HCT116 (cell line): ENCODE measurements around the gene XPNPEP3. TPM values are rescaled to one million over a fixed set of nuclear protein-coding genes. Genes with fewer than 3 reads are reported as not detected.

Source experiments
- ATAC-seq: fragments of 200-7000 bp; cut with Tn5 transposase; 2 replicates; pipeline ENCODE4 v1.9.1; 2020; ENCODE audit warnings: mild to moderate bottlenecking, moderate library complexity
- BruUV-seq: library from RNA; stranded (reverse); fragments of 400-500 nt; replicated peaks from 2 replicates; lab custom pipeline; 2021; lab: Mats Ljungman, UMichigan
- CTCF ChIA-PET: fragments of 300-600 bp; sonication (Branson Sonifier 250); formaldehyde crosslinking; loops from one replicate; lab custom pipeline; 2021; ENCODE audit warnings: antibody characterized with exemption; lab: Charles Lee
- POLR2A ChIA-PET: fragments of 300-600, 350-600 bp; sonication (Branson Sonifier 250); formaldehyde crosslinking; loops from one replicate; lab custom pipeline; 2021; ENCODE audit warnings: antibody characterized with exemption; lab: Charles Lee
- RAD21 ChIA-PET, 2 experiments: fragments of 300-600 bp; sonication (Branson Sonifier 250); formaldehyde crosslinking; loops; one replicate each; lab custom pipeline; 2023; ENCODE audit warnings: low total read pairs in 2 of 2; ENCODE audit not compliant: uncharacterized antibody in 2 of 2, unreplicated experiment in 2 of 2, low non-redundant PET in 1 of 2; lab: Charles Lee
- DNase-seq: peaks from one replicate; pipeline ENCODE4 v3.0.0-alpha.2; 2010; ENCODE audit warnings: low read depth, low spot score
- H2AFZ ChIP-seq: fragments of 200-600 bp; shearing (Covaris generic), sonication (generic); 2 replicates; pipeline ENCODE4 v1.6.1; 2017; ENCODE audit warnings: low read depth, mixed run types, mixed read lengths, antibody characterized with exemption, low read length; ENCODE audit not compliant: poor library complexity, severe bottlenecking
- H3K27ac ChIP-seq: 2 replicates; pipeline ENCODE4 v1.5.1; 2012; ENCODE audit warnings: low read depth, low read length
- H3K27me3 ChIP-seq: fragments of 200-600 bp; sonication (generic); 2 replicates; pipeline ENCODE4 v1.6.1; 2016; ENCODE audit warnings: mixed run types, low read length, mixed read lengths; ENCODE audit not compliant: insufficient read depth
- H3K36me3 ChIP-seq, 2 experiments: fragments of 200-500 bp in 1 of 2; fragments of 200-600 bp in 1 of 2; sonication (Bioruptor generic) in 1 of 2; sonication (generic) in 1 of 2; 2 replicates each; pipeline versions ENCODE4 v1.5.1 to v1.6.1; 2014 to 2016; ENCODE audit warnings: low read length in 2 of 2, inconsistent platforms in 1 of 2, mixed read lengths in 1 of 2, mixed run types in 1 of 2; ENCODE audit not compliant: insufficient read depth in 2 of 2, control insufficient read depth in 1 of 2
- H3K4me1 ChIP-seq, 2 experiments: fragments of 200-600 bp in 1 of 2; sonication (generic) in 1 of 2; 2 replicates each; pipeline versions ENCODE4 v1.5.1 to v1.6.1; 2012 to 2017; ENCODE audit warnings: low read length in 2 of 2, inconsistent platforms in 1 of 2, mild to moderate bottlenecking in 1 of 2, mixed read lengths in 1 of 2, mixed run types in 1 of 2, moderate library complexity in 1 of 2; ENCODE audit not compliant: insufficient read depth in 2 of 2, control insufficient read depth in 1 of 2
- H3K4me2 ChIP-seq: fragments of 200-600 bp; sonication (generic); 2 replicates; pipeline ENCODE4 v1.6.1; 2017; ENCODE audit warnings: mixed run types, low read length, mixed read lengths
- H3K4me3 ChIP-seq, 2 experiments: fragments of 200-600 bp in 1 of 2; sonication (generic) in 1 of 2; replicated peaks in 1 of 2; 2 replicates each; pipeline ENCODE4 v1.5.1; 2011 to 2016; ENCODE audit warnings: low read length in 2 of 2, control low read depth in 1 of 2, low read depth in 1 of 2, mild to moderate bottlenecking in 1 of 2, mixed read lengths in 1 of 2, mixed run types in 1 of 2
- H3K79me2 ChIP-seq: fragments of 200-600 bp; sonication (generic); 2 replicates; pipeline ENCODE4 v1.6.1; 2017; ENCODE audit warnings: mild to moderate bottlenecking, mixed run types, low read length, moderate library complexity, mixed read lengths; ENCODE audit not compliant: insufficient read depth
- H3K9ac ChIP-seq: fragments of 200-600 bp; sonication (generic); 2 replicates; pipeline ENCODE4 v1.6.1; 2016; ENCODE audit warnings: low read length, mixed read lengths
- H3K9me2 ChIP-seq: fragments of 200-600 bp; sonication (generic), shearing (Covaris generic); 2 replicates; pipeline ENCODE4 v1.6.1; 2017; ENCODE audit warnings: mixed run types, mild to moderate bottlenecking, moderate library complexity; ENCODE audit not compliant: insufficient read depth
- H3K9me3 ChIP-seq, 2 experiments: fragments of 200-500 bp in 1 of 2; fragments of 200-600 bp in 1 of 2; sonication (Bioruptor generic) in 1 of 2; sonication (generic) in 1 of 2; 2 replicates each; pipeline ENCODE4 v1.6.1; 2014 to 2017; ENCODE audit warnings: low read length in 2 of 2, mixed read lengths in 2 of 2, inconsistent platforms in 1 of 2, low read depth in 1 of 2, mild to moderate bottlenecking in 1 of 2, mixed run types in 1 of 2, moderate library complexity in 1 of 2; ENCODE audit not compliant: control insufficient read depth in 1 of 2, insufficient read depth in 1 of 2
- H4K20me1 ChIP-seq: fragments of 200-600 bp; sonication (generic), shearing (Covaris generic); 2 replicates; pipeline ENCODE4 v1.6.1; 2017; ENCODE audit warnings: mixed run types, mild to moderate bottlenecking, moderate library complexity; ENCODE audit not compliant: insufficient read depth
- CBX3 ChIP-seq: IDR thresholded peaks from 2 replicates; pipeline ENCODE4 v1.6.1; 2012; ENCODE audit warnings: low read depth
- CEBPB ChIP-seq: IDR thresholded peaks from 2 replicates; pipeline ENCODE4 v1.6.1; 2012; ENCODE audit warnings: low read depth
- EGR1 ChIP-seq: IDR thresholded peaks from 2 replicates; pipeline ENCODE4 v1.6.1; 2012; ENCODE audit warnings: low read depth
- ELF1 ChIP-seq: IDR thresholded peaks from 2 replicates; pipeline ENCODE4 v1.6.1; 2012; ENCODE audit warnings: low read depth, borderline replicate concordance
- EZH2 ChIP-seq: fragments of 200-600 bp; sonication (generic); IDR thresholded peaks from 2 replicates; pipeline ENCODE4 v1.6.1; 2017; ENCODE audit warnings: antibody characterized with exemption, mixed run types
- FOSL1 ChIP-seq: IDR thresholded peaks from 2 replicates; pipeline ENCODE4 v1.6.1; 2012; ENCODE audit warnings: low read depth
- JUND ChIP-seq: IDR thresholded peaks from 2 replicates; pipeline ENCODE4 v1.6.1; 2012
- MAX ChIP-seq: IDR thresholded peaks from 2 replicates; pipeline ENCODE4 v1.6.1; 2012
- POLR2A ChIP-seq: IDR thresholded peaks from 2 replicates; pipeline ENCODE4 v1.7.0; 2011; ENCODE audit warnings: borderline replicate concordance; ENCODE audit not compliant: insufficient read depth, insufficient read length; ENCODE audit errors: extremely low read depth
- POLR2AphosphoS5 ChIP-seq: IDR thresholded peaks from 2 replicates; pipeline ENCODE4 v1.6.1; 2011; ENCODE audit warnings: mild to moderate bottlenecking, low read depth, low read length, moderate library complexity
- SIN3A ChIP-seq: IDR thresholded peaks from 2 replicates; pipeline ENCODE4 v1.6.1; 2012; ENCODE audit warnings: low read depth
- SP1 ChIP-seq: IDR thresholded peaks from 2 replicates; pipeline ENCODE4 v1.6.1; 2012; ENCODE audit warnings: low read depth
- TCF7L2 ChIP-seq: IDR thresholded peaks from 2 replicates; pipeline ENCODE4 v1.7.0; 2011; ENCODE audit warnings: borderline replicate concordance, inconsistent platforms; ENCODE audit not compliant: insufficient read depth, insufficient read length; ENCODE audit errors: extremely low read depth
- YY1 ChIP-seq: IDR thresholded peaks from 2 replicates; pipeline ENCODE4 v1.6.1; 2011; ENCODE audit warnings: low read length, low read depth, moderate library complexity, mild to moderate bottlenecking; ENCODE audit not compliant: insufficient replicate concordance; ENCODE audit errors: extremely low read depth
- ZBTB33 ChIP-seq: IDR thresholded peaks from 2 replicates; pipeline ENCODE4 v1.6.1; 2011; ENCODE audit warnings: mild to moderate bottlenecking, low read length, moderate library complexity; ENCODE audit not compliant: insufficient replicate concordance; ENCODE audit errors: extremely low read depth
- ZFX ChIP-seq: fragments of 450-650 bp; IDR thresholded peaks from 2 replicates; pipeline ENCODE4 v1.6.1; 2017
- ZNF274 ChIP-seq: fragments of 200-500 bp; sonication (Bioruptor generic); IDR thresholded peaks from 2 replicates; pipeline ENCODE4 v1.6.1; 2014; ENCODE audit warnings: mild to moderate bottlenecking, low read depth, low read length, inconsistent platforms
- intact Hi-C: fragments of 100-400 bp; cut with micrococcal nuclease; formaldehyde crosslinking; loops from 2 replicates; pipeline ENCODE4 v1.10.0; 2022
- total RNA-seq: library from RNA; stranded (reverse); gene quantifications from one replicate; pipeline ENCODE4 v1.2.1, GENCODE V29; 2021; ENCODE audit not compliant: unreplicated experiment
- TF ChIP-seq, protein P1 (sequence below): IDR thresholded peaks from 2 replicates; pipeline ENCODE4 v1.6.1; 2012

Gene XPNPEP3
- total RNA-seq, 1 experiment from 2014 or later = 29.8 TPM

GRCh38 chr22:40853333-40853732 is 3.6 kb upstream of the XPNPEP3 start:
- intact Hi-C loops = no loop called here
- TF ChIP-seq JUND (no peak), CBX3 (no peak), YY1 (no peak), ZNF274 (no peak), SIN3A (no peak), CEBPB (no peak), SP1 (no peak), EGR1 (no peak), TCF7L2 (no peak), FOSL1 (no peak), EZH2 (no peak), MAX (no peak), ZFX (no peak), POLR2AphosphoS5 (no peak), POLR2A (no peak), ELF1 (no peak), ZBTB33 (no peak)
- TF ChIP-seq, protein P1, sequence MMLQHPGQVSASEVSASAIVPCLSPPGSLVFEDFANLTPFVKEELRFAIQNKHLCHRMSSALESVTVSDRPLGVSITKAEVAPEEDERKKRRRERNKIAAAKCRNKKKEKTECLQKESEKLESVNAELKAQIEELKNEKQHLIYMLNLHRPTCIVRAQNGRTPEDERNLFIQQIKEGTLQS = no peak
- H4K20me1 ChIP-seq = peaks cover 19% of the 10 kb centered on the region; the same call in 1 of the 2 replicates
- H2AFZ ChIP-seq = no peak overlapping the region
- CTCF ChIA-PET = no interaction called here
- peaks cover 9 to 15% of the 10 kb centered on the region in 2 experiments for H3K4me1 ChIP-seq
- H3K27ac ChIP-seq = no peak overlapping the region
- peaks cover 95% of the 10 kb centered on the region for H3K79me2 ChIP-seq
- no peak overlapping the region for H3K9ac ChIP-seq
- H3K27me3 ChIP-seq = no peaks in the 10 kb centered on the region
- DNase-seq = no peak
- no peak overlapping the region for H3K4me3 ChIP-seq
- RAD21 ChIA-PET = no interaction called here
- H3K9me2 ChIP-seq = no peaks in the 10 kb centered on the region
- ATAC-seq = no peak
- H3K36me3 ChIP-seq = peaks cover 21 to 26% of the 10 kb centered on the region in 2 experiments; a peak in 3 of 4 replicates
- POLR2A ChIA-PET = no interaction called here
- H3K4me2 ChIP-seq = no peak overlapping the region
- no peaks in the 10 kb centered on the region for H3K9me3 ChIP-seq
- BruUV-seq = no TSS peak
